KBM-7 (cell line): ENCODE results near the gene MPST.
A peak's percentile ranks its signal among the peaks of the same experiment; 100 is the strongest.

Experiments used
- DNase-seq: peaks from one replicate; pipeline ENCODE4 v3.0.0-alpha.2; 2015
- in situ Hi-C: fragments of 300-500 bp; cut with MboI; formaldehyde crosslinking; loops from 2 replicates; pipeline ENCODE4 v1.14.3; 2020; ENCODE audit warnings: low sequenced_read_pairs, low pct_unique_long_range_greater_than_20kb, mixed read lengths

MPST gene

DNA sequence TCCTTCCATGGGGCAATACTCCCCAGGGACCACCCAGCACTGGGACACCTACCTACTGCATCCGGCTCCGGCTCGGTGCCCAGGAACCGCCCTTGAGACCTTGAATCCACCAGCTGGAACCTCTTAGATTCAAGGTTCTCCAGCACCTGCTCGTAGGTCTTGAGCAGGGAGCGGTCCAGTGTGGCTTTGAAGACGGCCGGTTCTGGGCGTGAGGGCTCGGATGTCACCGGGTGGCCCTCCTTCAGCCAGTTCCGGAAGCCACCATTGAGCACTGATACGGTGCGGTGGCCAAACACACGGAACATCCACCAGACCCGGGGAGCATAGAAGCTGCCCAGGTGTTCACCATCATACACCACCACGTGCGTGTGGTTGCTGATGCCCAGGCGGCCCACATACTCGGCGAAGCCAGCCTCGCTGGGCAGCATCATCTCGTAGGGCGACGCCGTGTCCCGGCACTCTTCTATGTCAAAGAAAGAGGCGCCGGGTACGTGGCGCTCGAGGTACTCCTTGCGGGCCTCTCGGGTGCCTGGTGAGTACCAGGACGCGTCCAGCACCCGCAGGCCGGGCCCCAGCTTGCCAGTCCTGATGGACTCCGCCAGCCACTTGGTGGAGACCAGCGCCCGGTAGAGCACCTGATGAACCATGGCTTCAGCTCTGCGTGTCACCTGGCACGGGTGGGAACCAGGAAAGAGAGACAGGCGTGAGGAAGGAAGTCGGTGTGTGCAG is 1.3 kb upstream of the MPST start:
- in situ Hi-C loops, result no loop called here

DNA sequence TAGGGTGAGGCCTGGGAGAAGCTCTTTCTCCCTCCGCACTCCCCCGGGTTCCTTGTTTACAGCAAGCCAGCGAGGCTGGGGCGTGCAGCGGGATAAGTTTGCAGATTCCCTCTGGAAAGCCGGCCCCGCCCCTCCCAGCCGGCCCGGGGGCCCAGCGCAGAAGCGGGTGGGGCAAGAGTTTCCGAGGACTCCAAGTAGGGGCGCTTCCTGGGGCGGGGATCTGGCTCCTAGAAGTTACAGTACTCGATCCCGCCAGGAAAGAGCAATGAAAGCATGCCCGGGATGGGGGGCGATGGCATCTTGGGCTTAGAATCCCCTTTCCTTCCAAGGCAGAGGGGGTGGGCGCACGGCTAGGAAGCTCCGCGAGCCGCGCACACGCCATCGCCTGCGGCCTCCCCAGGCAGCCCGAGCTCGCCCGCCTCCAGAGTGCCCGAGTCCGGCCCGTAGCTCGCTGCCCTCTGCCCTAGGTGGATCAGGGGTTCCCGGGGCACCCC is 680 bp upstream of the MPST start:
- in situ Hi-C loops, result no loop called here
- DNase-seq, result peak; percentile 48

More for the DNA sequence above, 1.3 kb upstream of the MPST start:
- DNase-seq, result no peak

DNA sequence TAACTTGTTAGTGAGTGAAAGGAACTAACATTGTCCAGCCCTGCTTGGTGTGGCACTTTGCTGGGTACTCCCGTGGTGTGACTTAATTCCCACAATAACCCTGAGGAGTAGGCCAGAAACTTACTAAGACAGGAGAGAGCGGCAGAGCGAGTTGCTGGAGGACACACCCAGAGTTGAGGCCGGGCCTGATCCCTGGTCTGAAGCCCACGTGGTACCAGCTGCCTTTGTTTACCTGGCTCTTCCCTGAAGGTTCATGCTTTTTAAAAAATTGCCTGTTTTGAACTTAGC is 594 bp downstream of the MPST start:
- DNase-seq, result peak; percentile 47
- in situ Hi-C loops, result no loop called here

DNA sequence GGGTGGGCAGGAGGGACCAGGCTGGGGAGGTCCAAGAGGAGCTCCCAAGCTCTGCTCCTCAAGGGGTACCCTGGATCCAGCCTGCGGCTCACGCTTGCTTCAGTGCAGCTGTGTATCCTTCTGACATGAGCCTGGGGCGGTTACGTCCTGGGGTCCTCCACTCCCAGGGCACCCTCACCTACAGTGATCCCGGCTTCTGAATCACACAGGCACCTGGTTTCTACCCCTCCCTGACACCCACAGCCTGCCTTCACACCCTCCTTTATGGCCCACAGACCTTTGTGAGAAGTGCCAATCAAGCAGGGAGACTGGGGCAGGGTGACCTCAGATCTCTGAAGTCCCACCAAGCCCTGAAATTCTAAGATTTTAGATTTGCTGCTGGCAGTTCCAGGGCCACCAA is 1.5 kb downstream of the MPST start:
- in situ Hi-C loops, result no loop called here

DNA sequence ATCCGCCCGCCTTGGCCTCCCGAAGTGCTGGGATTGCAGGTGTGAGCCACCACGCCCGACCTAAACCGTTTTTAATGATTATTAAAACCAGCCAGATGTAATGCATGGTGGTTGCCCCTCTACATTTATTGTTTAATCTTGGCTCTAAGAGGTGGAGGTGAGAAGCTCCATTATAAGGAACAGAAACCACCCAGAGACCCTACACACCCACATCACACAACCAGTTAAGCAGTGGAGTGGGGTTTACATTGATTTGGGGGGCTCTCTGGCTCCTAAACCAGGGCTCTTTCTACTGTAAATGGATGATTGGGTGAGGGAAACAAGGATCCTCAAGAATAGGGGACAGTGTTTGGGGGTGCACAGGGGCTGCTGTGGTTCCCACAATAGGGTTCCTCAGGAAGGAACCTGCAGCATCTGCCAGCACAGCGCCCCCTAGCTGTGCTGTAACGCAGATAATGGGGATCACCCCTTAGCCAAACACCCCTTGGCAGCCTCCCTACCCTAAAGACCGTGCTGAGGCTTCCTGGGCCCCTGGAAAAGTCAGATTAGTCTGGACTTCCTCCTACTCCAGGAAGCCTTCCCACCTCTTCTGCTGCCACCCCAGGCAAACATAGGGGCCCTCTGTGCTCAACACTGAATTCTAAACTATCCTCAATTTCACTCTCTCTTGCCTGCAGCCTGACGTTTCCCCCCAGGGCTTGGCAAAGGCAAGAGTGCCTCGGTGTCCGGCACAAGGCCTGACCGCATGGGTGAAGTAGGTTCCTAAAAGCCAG is 2.4 kb downstream of the MPST start:
- DNase-seq, result peak; percentile 49
- in situ Hi-C loops, result no loop called here

More for the DNA sequence above, 1.5 kb downstream of the MPST start:
- no peak for DNase-seq

DNA sequence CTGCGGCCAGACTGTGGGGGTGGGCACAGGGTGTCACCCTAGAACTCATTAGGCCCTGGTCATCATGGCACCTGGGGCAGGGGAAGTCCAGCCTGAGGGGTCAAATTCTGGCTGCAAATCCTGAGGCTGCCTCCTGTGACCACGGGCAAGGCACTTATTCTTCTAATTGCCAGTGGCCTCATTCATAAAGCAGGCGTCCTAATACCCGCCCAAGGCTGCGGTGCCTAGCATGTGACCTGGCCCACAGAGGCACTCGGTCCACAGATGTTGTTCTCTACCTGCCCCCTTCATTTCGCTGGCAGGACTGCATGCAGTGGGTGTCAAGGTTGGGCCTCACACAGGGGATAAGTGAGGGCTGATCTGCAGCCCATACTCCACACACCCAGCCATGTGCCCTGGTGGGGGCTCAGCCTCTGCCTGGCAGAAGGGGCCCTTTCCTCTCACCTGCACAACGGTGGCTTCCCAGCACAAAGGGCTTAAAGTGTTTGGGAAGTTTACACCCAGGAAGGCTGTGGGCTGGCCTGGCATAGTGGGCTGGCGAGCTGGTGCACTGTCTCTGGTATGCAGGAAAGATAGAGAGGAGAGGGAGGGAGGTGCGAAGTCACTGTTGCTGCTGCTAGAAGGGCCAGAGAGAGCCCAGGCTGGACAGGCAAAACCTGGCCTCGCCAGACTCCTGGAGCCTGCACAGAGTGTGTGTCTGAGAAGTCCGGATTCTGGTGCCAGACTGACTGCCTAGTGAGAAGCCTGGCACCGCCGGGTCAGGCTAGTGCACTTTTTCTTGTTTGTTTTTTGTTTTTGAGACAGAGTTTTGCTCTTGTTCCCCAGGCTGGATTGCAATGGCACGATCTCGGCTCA is 3.2 kb downstream of the MPST start:
- no peak for DNase-seq
- in situ Hi-C loops, result no loop called here

DNA sequence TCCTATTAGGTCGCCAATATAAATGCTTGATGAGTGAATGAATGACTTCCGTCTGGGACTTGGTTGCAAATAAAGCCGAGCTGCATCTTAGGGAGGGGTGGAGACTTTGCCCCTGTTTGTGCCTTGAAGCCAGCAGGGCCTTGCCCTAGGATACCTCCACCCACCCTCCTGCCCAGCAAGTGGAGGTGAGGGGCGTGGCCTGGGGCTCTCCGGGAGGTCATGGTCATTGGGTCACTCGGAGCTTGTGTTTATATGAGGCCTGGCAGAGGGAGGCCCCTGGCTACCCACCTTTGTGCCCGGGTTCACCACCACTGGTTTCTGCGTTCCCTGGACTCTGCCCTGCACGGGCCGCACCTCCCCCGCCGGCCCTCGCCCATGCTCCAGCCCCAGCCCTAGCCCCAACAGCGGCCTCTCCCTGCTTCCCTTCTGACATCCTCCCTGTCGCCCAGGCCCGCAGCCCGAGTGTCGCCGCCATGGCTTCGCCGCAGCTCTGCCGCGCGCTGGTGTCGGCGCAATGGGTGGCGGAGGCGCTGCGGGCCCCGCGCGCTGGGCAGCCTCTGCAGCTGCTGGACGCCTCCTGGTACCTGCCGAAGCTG is 4.3 kb downstream of the MPST start:
- DNase-seq, result no peak
- in situ Hi-C loops, result no loop called here

DNA sequence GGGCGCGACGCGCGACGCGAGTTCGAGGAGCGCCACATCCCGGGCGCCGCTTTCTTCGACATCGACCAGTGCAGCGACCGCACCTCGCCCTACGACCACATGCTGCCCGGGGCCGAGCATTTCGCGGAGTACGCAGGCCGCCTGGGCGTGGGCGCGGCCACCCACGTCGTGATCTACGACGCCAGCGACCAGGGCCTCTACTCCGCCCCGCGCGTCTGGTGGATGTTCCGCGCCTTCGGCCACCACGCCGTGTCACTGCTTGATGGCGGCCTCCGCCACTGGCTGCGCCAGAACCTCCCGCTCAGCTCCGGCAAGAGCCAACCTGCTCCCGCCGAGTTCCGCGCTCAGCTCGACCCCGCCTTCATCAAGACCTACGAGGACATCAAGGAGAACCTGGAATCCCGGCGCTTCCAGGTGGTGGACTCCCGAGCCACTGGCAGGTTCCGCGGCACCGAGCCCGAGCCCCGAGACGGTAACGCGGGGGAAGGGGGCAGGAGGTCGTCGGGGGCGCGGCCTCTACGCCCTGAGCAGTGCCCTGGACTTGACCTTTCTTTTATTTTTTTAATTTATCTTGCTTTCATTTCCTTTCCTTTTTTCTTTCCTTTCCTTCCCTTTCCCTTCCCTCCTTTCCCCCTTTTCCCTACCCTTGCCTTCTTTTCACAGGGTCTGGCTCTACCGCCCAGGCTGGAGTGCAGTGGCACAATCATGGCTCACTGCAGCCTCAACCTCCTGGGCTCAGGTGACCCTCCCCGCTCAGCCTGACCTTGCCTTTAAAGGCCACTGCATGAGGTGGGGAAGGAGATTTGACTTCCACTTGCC is 5.0 kb downstream of the MPST start:
- in situ Hi-C loops, result no loop called here
- no peak for DNase-seq

DNA sequence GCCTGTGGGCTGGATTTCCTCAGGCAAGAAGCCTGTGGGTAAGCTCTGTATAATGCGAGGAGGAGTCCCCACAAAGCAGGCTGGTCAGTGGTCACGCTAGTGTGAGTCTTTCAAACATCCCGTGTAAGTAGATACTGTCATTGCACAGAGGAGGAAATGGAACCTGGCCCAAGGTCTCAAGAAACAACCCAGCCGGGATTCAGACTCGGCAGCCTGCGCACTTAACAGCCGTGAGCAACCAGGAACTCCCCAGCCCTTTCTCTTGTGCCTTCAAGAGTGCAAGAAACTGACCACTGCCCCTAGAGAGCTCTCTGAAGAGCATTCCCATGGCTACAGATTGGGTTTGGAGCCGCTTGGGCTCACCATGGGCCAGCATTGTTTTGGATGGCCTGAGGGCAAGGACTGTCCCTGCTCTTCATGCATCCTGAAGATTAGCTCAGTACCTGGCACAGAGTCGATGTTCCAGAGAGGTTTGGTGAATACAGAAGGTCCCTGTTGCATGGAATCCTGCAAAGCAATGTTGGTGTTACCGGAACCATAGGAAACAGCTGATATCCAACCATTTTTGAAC is 6.0 kb downstream of the MPST start:
- in situ Hi-C loops, result no loop called here
- no peak for DNase-seq

DNA sequence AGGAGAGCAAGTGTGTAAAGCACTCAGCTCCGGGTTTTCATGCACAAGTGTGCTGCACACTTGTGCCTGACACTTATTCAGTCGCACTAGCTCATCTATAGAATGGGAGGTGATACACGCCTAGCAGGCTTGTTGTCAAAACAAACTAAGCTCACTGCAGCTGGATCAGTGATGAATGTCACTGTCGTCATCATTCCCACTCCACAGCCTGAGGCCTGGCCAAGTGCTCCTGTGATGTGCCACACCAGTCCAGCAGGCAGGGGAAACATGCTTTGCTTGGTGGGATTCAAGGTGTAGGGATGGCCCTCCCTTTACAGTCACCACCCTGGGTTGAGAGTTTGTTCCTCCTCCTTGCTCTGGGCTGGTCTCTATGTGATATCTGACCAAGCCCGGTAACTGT is 6.8 kb downstream of the MPST start:
- DNase-seq, result no peak
- in situ Hi-C loops, result no loop called here

DNA sequence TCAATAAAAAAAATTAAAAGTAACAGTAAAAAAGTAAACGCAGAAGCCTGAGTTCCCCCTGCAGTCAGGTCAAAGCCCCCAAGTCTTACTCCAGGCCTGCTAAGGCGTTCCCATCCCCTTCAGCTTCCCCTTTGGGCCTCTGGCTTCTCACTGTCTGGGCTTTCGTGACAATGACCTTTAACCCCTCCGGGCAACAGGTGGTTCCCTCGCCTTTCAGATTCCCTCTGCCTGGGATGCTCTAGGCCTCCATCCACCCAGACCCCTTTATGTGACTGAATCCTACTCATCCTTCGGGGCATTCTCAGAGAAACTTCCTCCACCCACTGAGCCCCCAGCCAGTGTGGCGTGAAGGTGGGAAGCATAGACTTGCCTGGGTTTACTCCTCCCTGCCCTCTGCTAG is 8.0 kb downstream of the MPST start:
- in situ Hi-C loops, result no loop called here
- no peak for DNase-seq

DNA sequence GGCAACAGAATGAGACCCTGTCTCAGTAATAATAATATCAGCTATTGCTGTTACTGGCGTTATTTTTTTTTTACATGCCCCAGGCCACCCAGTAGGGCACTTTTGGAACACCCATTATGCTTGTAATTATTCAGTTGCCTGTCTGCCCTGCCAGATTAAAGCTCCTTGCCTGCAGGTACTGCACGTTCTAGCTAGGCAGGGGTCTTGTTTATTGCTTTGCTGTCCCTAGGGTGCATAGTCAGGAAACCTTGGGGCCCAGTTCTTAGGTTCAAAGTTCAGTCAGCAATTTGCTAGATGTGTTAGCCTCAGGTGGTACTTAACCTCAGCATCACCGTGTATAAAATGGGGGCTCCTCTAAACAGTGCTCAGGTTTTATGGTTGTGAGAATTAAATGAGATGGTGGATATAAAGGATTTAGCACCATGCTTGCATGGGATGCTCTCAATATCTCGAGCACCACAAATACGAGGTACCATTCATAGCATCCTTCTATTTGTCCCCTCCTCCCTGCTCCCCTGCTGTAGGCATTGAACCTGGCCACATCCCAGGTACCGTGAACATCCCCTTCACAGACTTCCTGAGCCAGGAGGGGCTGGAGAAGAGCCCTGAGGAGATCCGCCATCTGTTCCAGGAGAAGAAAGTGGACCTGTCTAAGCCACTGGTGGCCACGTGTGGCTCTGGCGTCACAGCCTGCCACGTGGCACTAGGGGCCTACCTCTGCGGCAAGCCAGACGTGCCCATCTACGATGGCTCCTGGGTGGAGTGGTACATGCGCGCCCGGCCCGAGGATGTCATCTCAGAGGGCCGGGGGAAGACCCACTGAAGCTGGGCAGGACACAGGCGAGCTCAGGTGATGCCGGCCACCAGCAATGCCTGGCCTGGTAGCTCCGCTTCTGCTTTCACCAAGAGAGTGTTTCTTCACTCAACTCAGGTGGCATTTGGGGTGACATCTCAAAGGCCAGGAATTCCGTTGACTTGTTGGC is 9.4 kb downstream of the MPST start:
- in situ Hi-C loops, result no loop called here
- no peak for DNase-seq

DNA sequence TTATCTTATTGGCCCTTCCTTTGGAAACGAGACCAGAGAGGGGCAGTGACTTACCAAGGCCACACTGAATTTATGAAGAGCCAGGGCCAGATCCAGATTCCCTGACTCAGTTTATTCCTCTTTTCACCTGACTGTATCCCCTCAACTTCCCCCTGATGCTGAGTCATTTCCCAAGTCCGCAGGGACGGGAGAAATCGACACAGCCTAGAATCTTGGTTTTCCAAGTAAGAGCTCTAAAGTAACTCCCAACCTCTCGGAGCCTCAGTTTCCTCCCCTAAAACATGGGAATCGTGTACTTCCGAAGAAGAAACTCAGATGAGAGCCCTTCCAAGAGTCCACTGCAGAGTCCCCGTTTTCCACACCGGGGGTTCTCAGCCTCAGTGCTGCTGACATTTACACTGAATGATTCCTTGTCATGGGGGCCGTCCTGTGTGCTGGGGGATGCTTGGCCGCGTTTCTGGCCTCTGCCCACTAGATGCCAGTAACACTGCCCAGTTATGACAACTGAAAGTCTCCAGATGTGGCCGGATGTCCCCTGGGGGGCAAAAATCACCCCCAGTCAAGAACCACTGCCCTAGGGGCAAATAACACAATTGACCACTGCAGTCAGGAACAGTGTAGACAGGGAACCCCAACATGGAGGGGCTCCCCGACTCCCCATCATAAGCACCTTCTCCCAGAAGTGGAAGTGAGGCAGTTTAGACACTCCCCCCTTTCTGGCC is 11.2 kb downstream of the MPST start:
- DNase-seq, result no peak
- in situ Hi-C loops, result no loop called here

DNA sequence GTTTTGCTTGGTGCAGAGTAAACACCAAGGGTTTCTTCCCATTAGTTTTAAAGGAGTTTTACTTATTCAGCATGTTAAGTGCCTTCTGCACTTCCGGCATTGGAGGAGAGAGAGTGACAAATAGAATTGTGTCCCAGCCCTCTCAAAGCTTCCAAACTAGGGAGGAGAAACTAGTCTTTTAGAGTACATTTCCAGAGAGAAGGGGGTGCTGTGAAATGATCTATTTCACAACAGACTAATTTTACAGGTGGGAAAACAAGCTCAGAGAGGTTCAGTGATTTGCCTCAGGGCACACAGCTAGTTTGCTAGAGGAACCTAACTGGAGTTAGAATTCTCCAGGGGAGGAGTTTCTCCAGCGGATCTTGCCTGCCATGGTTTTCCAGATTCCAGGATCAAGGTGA is 12.6 kb downstream of the MPST start:
- no peak for DNase-seq
- in situ Hi-C loops, result no loop called here

DNA sequence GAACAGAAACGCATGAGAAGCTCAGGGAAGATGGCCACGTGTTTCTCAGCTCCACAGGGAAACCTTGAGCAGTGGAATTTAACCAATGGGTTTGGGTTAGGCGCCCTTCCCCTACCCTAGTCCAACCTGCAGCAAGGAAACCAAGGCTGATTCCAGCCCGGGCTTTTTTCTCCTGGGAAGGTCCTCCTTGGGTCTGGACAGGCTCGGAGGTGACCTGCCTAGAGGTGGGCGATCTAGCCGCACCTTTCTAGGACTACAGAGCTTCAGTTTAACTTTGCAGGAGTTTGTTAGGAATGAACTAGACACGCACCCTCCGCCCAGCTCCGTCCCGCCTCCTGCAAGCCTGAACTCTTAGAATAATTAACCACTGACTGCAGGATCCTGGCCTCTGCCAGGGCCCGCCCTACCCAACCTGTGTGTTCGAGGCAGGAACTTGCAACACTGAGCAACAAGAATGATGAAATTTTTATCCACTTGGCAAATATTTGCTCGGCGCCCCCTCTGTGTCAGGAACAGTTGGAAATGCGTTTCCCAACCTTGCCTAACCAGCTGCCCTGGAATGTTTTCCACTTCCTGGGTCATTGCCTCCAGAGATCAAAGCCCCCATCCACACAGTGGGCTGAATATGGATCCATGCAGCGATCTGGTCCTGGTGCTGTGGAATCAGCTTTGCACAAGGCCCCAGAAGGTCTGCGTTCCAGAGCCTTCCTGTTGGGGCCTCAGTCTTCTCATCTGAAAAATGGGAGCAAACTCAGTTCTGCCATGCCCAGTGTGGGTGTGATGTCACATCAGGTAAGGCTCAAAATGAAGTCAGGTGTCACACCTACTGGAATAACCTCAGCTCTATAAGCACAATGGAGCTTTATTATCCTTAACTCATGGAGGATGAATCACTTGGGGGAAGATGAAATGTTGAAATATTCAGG is 13.3 kb downstream of the MPST start:
- in situ Hi-C loops, result no loop called here
- no peak for DNase-seq
